ENCODE data around the gene HFE.
"Not testable (repeated sequence)": the region's sequence is repeated elsewhere in the genome, so short reads cannot be mapped to it uniquely, and the experiment has no call there.

HFE gene

GRCh38 chr6:26059941-26060340, 27.3 kb upstream of the HFE start:
- DNase-seq: no peak

- no peak for DNase-seq
These were observed 22.5 kb upstream of the HFE start for GRCh38 chr6:26064619-26065257.

- DNase-seq: peak; percentile 42
These were observed 21.3 kb upstream of the HFE start for GRCh38 chr6:26065952-26066380.

DNA sequence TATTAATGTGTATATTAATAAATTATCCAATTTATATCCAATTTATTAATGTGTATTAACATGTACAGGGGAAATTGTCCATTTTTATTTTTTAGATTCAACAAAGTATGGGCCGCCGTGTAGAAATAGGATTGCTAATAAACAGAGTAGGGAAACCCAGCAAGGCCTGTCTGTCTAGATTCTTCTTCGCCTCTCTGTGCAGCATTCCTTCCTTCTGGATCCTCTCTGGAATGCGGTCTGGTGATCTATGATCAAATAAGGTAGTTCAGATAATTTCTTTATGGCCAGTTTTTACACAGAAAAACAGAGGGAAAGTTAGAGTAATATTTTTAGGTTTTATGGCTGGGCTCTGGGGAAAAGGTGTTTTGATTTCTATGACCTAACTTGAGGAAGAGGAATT, 19.9 kb upstream of the HFE start:
- no peak for DNase-seq

- DNase-seq: no peak
These were observed 19.2 kb upstream of the HFE start for GRCh38 chr6:26068036-26068435.

DNA sequence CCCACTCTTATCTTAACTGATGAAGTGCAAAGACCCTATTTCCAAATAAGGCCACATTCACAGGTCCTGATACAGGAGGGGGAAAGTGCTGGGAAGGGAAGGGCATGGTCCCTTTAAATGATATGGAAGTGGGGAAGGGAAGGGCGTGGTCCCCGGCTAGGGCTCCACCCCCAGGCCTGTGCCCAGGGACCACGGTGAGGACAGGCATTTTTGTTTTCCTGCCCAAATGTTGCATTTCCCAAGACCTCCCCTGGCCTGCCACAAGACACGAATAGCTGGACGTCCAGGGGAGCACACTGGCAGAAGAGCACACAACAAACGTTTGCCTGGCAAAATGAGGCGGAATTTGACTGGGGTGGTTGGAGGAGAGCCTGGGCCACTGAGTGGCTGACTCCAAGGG, 16.1 kb upstream of the HFE start:
- DNase-seq: no peak

DNA sequence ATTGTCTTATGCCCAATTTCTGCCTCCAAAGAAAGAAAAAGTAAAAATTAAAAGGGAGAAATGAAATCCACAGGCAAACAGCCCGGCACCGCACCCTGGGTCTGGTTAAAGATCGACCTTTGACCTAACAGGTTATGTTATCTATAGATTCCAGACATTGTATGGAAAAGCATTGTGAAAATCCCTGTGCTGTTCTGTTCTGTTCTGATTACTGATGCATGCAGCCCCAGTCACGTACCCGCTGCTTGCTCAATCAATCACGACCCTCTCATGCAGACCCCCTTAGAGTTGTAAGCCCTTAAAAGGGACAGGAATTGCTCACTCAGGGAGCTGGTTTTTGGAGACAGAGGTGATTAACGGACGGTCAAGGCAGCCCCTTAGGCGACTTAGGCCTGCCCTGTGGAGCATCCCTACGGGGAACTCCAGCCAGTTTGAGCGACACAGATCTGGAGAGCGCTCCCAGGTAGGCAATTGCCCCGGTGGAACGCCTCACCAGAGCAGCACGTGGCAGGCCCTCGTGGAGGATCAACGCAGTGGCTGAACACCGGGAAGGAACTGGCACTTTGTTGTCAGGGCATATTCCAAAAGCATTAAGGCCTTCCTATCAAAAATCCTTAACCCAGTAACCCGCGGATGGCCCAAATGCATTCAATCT, 12.0 kb upstream of the HFE start:
- DNase-seq: no peak

- not testable (repeated sequence) for DNase-seq
These were observed 9.2 kb upstream of the HFE start for GRCh38 chr6:26078066-26078465.

DNA sequence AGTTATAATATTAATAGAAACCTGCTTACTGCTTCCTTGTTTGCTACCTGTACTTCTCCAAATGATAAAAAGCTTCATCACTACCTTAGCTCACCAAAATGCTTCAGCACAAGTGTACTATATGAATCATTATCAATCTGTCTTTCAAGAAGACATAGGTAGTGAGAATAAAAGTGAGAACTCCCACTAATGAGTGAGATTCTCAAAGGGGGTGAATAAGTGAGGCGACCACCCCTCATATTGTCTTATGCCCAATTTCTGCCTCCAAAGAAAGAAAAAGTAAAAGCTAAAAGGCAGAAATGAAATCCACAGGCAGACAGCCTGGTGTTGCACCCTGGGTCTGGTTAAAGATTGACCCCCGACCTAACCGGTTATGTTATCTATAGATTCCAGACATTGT, 6.1 kb upstream of the HFE start:
- DNase-seq: not testable (repeated sequence)

DNA sequence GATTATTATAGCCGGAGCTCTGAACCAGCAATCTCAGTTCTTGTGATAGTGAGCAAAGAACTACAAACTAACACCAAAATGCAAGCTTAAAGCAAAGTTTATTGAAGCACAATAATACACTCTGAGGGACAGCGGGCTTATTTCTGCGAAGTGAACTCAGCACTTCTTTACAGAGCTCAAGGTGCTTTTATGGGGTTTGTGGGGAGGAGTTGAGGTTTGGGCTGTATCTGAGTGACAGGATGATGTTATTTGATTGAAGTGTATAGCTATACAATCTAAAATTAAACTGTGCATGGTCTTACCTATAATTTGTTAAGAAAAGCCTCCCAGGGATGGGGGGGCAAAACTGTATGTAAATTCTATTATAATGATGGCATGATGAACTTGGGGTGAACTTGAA, 1.0 kb upstream of the HFE start:
- DNase-seq: no peak

DNA sequence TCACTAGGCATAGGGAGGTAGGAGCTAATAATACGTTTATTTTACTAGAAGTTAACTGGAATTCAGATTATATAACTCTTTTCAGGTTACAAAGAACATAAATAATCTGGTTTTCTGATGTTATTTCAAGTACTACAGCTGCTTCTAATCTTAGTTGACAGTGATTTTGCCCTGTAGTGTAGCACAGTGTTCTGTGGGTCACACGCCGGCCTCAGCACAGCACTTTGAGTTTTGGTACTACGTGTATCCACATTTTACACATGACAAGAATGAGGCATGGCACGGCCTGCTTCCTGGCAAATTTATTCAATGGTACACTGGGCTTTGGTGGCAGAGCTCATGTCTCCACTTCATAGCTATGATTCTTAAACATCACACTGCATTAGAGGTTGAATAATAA, 1.1 kb downstream of the HFE start:
- DNase-seq: no peak

GRCh38 chr6:26089272-26089671, 2.0 kb downstream of the HFE start:
- no peak for DNase-seq

- DNase-seq: no peak
These were observed 5.2 kb downstream of the HFE start for GRCh38 chr6:26092443-26092842.

GRCh38 chr6:26094036-26094435, 6.8 kb downstream of the HFE start:
- no peak for DNase-seq

DNA sequence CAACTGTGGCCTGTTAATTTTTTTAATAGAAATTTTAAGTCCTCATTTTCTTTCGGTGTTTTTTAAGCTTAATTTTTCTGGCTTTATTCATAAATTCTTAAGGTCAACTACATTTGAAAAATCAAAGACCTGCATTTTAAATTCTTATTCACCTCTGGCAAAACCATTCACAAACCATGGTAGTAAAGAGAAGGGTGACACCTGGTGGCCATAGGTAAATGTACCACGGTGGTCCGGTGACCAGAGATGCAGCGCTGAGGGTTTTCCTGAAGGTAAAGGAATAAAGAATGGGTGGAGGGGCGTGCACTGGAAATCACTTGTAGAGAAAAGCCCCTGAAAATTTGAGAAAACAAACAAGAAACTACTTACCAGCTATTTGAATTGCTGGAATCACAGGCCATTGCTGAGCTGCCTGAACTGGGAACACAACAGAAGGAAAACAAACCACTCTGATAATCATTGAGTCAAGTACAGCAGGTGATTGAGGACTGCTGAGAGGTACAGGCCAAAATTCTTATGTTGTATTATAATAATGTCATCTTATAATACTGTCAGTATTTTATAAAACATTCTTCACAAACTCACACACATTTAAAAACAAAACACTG, 10.1 kb downstream of the HFE start:
- peak; percentile 18 for DNase-seq

GRCh38 chr6:26103141-26103769, 16.0 kb downstream of the HFE start:
- DNase-seq: no peak

DNA sequence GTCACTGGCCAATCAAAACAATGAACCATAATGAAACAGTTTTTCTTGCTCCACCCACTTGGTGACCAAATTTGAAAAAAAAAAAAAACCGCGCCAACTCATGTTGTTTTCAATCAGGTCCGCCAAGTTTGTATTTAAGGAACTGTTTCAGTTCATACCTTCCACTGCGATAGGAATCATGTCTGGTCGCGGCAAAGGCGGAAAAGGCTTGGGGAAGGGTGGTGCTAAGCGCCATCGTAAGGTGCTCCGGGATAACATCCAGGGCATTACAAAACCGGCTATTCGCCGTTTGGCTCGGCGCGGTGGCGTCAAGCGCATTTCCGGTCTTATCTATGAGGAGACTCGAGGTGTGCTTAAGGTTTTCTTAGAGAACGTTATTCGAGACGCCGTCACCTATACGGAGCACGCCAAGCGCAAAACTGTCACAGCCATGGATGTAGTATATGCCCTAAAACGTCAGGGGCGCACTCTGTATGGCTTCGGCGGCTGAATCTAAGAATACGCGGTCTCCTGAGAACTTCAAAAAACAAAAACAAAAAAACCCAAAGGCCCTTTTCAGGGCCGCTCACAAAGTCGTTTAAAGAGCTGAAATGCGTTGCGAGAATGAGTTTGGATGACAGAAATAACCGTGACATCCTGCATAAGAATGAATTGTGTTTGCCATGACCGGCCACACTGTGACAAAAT, 16.7 kb downstream of the HFE start:
- DNase-seq: peak; percentile 94

- DNase-seq: no peak
These were observed 17.4 kb downstream of the HFE start for GRCh38 chr6:26104457-26105108.

DNA sequence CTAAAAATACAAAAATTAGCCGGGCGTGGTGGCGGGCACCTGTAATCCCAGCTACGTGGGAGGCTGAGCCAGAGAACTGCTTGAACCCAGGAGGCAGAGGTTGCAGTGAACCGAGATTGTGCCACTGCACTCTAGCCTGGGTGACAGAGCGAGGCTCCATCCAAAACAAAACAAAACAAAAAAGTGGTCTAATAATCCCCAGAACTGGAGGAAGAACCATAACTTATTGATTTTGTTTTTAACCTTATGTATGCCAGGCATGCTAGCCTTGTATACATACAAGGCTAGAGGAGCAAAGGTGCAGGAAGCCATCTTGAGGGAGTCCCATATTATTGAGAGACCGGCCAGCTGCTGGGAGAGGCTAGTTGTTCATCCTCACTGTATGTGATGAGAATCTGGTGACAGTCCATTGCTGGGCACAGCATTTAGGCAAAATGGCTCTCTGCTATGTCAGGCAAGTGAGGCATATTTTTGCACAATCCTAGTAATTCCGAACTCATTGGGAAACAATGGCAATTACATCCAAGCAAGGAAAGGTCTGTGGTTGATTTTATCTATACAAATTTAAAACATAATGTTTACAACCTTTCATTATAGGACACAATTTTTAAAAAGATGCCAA, 18.0 kb downstream of the HFE start:
- DNase-seq: no peak

GRCh38 chr6:26105842-26106241, 18.6 kb downstream of the HFE start:
- DNase-seq: no peak

- no peak for DNase-seq
These were observed 20.7 kb downstream of the HFE start for GRCh38 chr6:26107935-26108334.

GRCh38 chr6:26109772-26110171, 22.5 kb downstream of the HFE start:
- no peak for DNase-seq
